GM19438 (cell line): ENCODE data around the gene TMEM254.
"Not testable (repeated sequence)": the region's sequence is repeated elsewhere in the genome, so short reads cannot be mapped to it uniquely, and the experiment has no call there.

ENCODE experiments used
- ATAC-seq: cut with Tn5 transposase; IDR thresholded peaks from one replicate; pipeline ENCODE4 v1.9.1; 2021; ENCODE audit warnings: low read depth; ENCODE audit not compliant: unreplicated experiment

Gene TMEM254

GRCh38 chr10:80131499-80131901 lies 53.0 kb downstream of the TMEM254 start:
- ATAC-seq, result no peak

GRCh38 chr10:80132299-80133139 lies 54.1 kb downstream of the TMEM254 start, which contains the start of gene PLAC9:
Gene PLAC9, plus strand, starts transcription at chr10:80132730. Its CDS starts 33 bp downstream, at chr10:80132763.
- ATAC-seq, result no peak

DNA sequence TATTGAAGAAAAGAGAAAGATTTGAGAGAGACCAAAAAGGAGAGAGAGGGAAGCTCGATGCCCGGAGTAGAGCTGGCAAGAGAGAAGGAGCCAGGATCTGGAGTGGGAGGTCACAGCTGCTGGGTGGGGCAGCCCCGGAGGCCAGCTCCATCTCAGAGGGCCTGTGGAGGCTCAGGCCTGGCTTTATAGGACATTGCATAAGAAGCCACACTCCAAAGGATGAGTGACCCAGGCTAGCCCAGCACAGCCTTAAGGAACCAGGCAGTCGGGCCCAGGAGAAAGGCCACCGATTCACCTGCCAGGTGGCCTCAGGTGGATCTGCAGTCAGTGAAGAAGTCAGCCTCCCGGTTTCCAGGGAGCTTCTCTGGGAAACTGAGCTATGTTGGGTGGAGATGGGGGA lies 54.7 kb downstream of the TMEM254 start:
- ATAC-seq, result no peak

DNA sequence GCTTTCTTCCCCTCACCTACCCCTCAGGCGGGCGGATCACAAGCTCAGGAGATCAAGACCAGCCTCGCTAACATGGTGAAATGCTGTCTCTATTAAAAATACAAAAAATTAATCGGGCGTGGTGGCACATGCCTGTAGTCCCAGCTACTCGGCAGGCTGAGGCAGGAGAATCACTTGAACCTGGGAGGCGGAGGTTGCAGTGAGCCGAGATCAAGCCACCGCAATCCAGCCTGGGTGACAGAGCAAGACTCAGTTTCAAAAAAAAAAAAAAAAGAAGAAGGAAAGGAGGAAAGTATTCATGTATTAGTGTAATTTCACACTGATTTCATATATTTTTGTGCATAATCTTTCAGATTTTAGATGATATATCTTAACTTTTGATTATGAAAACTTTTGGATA lies 55.2 kb downstream of the TMEM254 start:
- ATAC-seq, result not testable (repeated sequence)

DNA sequence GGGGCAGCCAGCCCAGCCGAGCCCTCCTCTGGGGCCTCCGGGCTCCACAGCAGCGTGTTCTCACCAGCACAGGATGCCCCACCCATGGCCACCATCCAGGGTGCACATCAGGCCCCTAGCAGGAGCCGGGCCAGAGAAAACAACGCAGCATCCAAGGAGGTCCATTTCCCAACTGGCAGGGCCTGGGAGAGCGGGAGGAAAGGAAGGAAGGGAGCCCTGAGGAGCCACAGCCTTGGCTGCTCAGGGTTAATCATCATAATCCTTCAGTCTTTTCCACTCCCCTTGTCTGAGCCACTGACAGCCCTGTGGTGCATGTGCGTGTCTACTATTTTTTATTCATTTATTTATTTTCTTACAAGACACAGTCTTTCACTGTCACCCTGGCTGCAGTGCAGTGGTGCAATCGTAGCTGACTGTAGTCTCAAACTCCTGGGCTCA lies 57.7 kb downstream of the TMEM254 start:
- ATAC-seq, result no peak

- ATAC-seq, result no peak
Measured at GRCh38 chr10:80137031-80137862, 58.8 kb downstream of the TMEM254 start.

GRCh38 chr10:80137920-80138319 lies 59.5 kb downstream of the TMEM254 start:
- ATAC-seq, result no peak

DNA sequence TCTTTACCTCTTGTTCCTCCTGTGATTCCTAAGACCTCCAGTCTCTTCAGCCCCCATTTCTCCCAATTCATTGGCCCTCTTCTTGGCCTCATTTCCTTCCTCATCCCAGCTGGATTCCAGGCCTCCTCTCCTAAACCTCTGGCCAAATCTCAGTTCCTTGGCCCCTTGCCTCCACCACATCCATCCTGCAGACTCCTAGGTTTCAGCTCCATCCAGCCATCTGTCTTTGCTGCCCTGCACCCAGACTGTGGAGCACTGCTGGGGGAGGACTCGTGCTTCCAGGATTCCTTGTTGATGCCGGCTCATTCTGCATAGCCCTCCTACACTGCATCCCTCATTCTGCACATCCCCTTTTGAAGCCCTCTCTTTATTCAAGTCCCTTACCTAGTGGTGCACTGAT lies 60.8 kb downstream of the TMEM254 start:
- no peak for ATAC-seq

DNA sequence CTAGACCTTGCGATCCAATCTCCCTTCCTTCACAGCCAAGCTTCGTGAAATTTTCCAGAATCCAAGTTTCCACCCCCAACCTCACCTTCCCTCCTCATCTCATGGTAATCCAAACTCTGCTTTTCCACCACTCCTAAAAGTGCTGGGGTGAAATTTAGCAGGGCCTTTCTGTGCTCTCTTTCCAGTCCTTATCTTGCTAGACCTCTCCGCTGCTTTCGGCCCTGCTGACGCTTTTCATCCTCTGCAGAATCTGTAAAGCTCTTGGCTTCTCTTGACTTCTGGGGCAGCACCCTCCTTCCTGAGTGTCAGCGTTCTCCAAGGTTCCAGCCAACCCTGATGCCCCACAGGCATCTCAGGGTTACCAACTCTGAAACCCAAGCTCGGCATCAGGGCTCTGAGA lies 61.8 kb downstream of the TMEM254 start:
- no peak for ATAC-seq

DNA sequence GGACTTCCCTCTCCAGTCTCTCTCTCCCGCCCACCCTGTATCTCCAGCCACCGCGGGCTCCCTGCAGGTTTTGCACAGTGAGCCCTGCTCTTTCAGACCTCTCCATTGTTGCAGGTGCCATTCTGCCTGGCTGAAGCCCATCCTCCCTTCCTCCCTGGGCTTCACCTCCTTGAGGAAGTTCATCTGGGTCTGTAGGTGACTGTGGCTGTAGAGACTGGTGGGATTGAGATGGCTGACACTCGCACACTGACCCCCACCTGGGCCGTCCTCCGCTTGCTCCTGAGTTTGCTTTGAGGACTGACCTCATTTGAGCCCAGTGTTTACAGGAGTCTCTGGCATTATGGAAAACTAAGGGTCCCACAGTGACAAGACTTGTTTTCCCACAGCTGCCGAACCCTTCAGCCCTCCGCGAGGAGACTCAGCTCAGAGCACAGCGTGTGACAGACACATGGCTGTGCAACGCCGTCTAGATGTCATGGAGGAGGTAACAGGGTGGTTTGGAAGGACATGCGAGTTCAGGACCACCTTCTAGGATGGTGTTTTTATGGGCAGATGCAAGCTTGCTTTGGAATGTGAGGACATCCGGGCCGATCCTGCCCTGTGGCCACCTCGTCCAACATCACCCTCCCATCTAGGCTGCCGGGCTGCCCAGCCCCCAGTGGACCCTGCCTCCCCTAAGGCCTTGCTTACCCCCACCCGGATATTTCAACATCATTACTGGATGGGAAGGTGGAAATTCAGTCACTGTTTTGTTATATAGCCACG lies 63.4 kb downstream of the TMEM254 start:
- ATAC-seq, result no peak
